ENCODE results near the gene TNK1.

TNK1 gene

DNA sequence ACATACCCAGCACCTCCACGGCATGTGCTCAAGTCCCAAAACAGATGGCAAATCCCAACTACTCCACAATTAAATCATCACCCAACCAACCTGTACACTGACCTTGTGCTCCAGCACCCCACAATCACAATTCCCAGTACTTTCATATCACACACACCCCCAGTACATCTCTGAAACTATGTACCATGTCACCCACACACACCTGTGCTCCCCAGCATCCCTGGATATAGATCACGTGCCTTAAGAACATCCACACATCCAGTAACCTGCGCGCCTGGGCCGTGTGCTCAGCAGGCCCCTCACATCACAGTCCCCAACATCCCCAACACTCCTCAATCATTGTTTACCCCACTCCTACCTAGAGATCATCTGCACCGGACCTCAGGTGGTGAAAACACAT lies 28.8 kb downstream of the TNK1 start (continued):
- no peak for TF ChIP-seq ZNF571 (tag by site-specific recombination; IDR thresholded peaks at IDR 0.05)

DNA sequence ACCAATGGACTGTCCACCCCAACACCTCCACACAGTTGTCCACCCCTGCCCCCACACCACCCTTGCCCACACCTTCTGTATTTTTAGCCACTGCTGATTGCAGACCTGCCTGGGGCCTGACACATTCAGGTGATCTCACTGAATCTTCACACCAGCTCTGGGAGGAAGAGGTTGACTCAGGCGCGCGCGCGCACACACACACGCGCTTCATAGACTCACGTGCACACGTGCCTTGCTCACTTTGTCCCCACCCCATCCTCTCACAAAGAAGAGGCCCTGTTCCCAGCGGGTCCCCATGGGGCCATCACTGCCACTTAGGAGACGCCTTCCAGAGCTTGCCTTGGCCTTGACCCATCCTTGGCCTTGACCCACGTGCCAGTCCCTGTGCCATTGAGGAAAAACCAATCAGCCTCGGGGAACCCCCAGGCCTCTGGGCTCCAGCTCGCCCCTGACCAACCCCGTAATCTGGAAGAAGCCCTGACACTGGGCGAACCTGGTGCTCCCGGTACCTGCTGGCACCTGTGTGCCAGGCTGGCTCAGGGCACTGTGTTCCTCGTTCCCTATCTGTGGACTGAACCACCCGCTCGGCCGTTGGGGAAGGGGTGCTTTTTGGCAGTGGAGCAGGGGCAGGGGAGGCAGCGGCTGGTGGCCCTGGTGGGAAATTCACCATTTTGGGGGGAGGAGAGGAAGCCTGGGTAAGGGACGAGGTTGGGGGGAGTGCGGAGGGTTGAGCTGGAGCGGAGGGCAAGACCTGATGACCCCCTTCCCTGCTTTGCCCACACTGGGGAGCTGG lies 29.9 kb downstream of the TNK1 start:
- Histone ChIP-seq H3K27ac (ENCODE audit: extremely low read depth, low read depth, low read length) (no peak overlapping the region), H3K4me3 (ENCODE audit: low read depth, low read length) (no peak overlapping the region), H3K36me3 (ENCODE audit: control insufficient read depth in 2 of 2, insufficient read depth in 1 of 2, low read length in 2 of 2) (peaks cover 3 to 47% of the 10 kb centered on the region in 2 experiments), H3K9me3 (ENCODE audit: control insufficient read depth, insufficient read depth, low read depth, low read length) (no peaks in the 10 kb centered on the region), H3K4me1 (ENCODE audit: control insufficient read depth, insufficient read depth, low read length) (no peaks in the 10 kb centered on the region)
- ChIA-PET POLR2A (interaction anchor here (1.0 kb wide), 1 partner anchor 13 kb away, joined by 6 read pairs; no protein-coding TSS in a partner anchor), CTCF (interaction anchor here (0.6 to 1.2 kb wide), 3 partner anchors 13 to 55 kb away, joined by 3 to 4 read pairs (median 4); no protein-coding TSS in a partner anchor)
- TF ChIP-seq ZFHX2 (tag by site-specific recombination; conservative IDR thresholded peaks at IDR 0.05), result 0 out of 2 replicates have a peak, but pooled peaks have one; percentile 25
- TF ChIP-seq, protein P1, sequence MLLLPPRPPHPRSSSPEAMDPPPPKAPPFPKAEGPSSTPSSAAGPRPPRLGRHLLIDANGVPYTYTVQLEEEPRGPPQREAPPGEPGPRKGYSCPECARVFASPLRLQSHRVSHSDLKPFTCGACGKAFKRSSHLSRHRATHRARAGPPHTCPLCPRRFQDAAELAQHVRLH (tag by site-specific recombination; IDR thresholded peaks at IDR 0.05), result no peak
- TF ChIP-seq, protein P2, sequence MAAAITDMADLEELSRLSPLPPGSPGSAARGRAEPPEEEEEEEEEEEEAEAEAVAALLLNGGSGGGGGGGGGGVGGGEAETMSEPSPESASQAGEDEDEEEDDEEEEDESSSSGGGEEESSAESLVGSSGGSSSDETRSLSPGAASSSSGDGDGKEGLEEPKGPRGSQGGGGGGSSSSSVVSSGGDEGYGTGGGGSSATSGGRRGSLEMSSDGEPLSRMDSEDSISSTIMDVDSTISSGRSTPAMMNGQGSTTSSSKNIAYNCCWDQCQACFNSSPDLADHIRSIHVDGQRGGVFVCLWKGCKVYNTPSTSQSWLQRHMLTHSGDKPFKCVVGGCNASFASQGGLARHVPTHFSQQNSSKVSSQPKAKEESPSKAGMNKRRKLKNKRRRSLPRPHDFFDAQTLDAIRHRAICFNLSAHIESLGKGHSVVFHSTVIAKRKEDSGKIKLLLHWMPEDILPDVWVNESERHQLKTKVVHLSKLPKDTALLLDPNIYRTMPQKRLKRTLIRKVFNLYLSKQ (tag by site-specific recombination; IDR thresholded peaks at IDR 0.05; ENCODE audit: borderline replicate concordance), result no peak
- no peak for TF ChIP-seq ZNF621 (tag by site-specific recombination; IDR thresholded peaks at IDR 0.05)
- TF ChIP-seq ZNF366 (tag by site-specific recombination; conservative IDR thresholded peaks at IDR 0.05), result no peak
- TF ChIP-seq, protein P3, sequence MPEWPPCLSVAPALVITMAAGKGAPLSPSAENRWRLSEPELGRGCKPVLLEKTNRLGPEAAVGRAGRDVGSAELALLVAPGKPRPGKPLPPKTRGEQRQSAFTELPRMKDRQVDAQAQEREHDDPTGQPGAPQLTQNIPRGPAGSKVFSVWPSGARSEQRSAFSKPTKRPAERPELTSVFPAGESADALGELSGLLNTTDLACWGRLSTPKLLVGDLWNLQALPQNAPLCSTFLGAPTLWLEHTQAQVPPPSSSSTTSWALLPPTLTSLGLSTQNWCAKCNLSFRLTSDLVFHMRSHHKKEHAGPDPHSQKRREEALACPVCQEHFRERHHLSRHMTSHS (tag by site-specific recombination; IDR thresholded peaks at IDR 0.05), result no peak
- TF ChIP-seq ZNF121 (tag by site-specific recombination; IDR thresholded peaks at IDR 0.05), result no peak
- TF ChIP-seq ZBTB20 (tag by site-specific recombination; IDR thresholded peaks at IDR 0.05), result no peak
- TF ChIP-seq, protein P4, sequence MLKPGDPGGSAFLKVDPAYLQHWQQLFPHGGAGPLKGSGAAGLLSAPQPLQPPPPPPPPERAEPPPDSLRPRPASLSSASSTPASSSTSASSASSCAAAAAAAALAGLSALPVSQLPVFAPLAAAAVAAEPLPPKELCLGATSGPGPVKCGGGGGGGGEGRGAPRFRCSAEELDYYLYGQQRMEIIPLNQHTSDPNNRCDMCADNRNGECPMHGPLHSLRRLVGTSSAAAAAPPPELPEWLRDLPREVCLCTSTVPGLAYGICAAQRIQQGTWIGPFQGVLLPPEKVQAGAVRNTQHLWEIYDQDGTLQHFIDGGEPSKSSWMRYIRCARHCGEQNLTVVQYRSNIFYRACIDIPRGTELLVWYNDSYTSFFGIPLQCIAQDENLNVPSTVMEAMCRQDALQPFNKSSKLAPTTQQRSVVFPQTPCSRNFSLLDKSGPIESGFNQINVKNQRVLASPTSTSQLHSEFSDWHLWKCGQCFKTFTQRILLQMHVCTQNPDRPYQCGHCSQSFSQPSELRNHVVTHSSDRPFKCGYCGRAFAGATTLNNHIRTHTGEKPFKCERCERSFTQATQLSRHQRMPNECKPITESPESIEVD (tag by site-specific recombination; IDR thresholded peaks at IDR 0.05), result no peak
- TF ChIP-seq, protein P5, sequence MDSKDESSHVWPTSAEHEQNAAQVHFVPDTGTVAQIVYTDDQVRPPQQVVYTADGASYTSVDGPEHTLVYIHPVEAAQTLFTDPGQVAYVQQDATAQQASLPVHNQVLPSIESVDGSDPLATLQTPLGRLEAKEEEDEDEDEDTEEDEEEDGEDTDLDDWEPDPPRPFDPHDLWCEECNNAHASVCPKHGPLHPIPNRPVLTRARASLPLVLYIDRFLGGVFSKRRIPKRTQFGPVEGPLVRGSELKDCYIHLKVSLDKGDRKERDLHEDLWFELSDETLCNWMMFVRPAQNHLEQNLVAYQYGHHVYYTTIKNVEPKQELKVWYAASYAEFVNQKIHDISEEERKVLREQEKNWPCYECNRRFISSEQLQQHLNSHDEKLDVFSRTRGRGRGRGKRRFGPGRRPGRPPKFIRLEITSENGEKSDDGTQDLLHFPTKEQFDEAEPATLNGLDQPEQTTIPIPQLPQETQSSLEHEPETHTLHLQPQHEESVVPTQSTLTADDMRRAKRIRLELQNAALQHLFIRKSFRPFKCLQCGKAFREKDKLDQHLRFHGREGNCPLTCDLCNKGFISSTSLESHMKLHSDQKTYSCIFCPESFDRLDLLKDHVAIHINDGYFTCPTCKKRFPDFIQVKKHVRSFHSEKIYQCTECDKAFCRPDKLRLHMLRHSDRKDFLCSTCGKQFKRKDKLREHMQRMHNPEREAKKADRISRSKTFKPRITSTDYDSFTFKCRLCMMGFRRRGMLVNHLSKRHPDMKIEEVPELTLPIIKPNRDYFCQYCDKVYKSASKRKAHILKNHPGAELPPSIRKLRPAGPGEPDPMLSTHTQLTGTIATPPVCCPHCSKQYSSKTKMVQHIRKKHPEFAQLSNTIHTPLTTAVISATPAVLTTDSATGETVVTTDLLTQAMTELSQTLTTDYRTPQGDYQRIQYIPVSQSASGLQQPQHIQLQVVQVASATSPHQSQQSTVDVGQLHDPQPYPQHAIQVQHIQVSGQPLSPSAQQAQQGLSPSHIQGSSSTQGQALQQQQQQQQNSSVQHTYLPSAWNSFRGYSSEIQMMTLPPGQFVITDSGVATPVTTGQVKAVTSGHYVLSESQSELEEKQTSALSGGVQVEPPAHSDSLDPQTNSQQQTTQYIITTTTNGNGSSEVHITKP (tag by site-specific recombination; IDR thresholded peaks at IDR 0.05), result peak; percentile 91
- TF ChIP-seq, protein P6, sequence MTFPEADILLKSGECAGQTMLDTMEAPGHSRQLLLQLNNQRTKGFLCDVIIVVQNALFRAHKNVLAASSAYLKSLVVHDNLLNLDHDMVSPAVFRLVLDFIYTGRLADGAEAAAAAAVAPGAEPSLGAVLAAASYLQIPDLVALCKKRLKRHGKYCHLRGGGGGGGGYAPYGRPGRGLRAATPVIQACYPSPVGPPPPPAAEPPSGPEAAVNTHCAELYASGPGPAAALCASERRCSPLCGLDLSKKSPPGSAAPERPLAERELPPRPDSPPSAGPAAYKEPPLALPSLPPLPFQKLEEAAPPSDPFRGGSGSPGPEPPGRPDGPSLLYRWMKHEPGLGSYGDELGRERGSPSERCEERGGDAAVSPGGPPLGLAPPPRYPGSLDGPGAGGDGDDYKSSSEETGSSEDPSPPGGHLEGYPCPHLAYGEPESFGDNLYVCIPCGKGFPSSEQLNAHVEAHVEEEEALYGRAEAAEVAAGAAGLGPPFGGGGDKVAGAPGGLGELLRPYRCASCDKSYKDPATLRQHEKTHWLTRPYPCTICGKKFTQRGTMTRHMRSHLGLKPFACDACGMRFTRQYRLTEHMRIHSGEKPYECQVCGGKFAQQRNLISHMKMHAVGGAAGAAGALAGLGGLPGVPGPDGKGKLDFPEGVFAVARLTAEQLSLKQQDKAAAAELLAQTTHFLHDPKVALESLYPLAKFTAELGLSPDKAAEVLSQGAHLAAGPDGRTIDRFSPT (tag by site-specific recombination; IDR thresholded peaks at IDR 0.05), result peak; percentile 63; the same call in 1 of the 2 replicates
- TF ChIP-seq, protein P7, sequence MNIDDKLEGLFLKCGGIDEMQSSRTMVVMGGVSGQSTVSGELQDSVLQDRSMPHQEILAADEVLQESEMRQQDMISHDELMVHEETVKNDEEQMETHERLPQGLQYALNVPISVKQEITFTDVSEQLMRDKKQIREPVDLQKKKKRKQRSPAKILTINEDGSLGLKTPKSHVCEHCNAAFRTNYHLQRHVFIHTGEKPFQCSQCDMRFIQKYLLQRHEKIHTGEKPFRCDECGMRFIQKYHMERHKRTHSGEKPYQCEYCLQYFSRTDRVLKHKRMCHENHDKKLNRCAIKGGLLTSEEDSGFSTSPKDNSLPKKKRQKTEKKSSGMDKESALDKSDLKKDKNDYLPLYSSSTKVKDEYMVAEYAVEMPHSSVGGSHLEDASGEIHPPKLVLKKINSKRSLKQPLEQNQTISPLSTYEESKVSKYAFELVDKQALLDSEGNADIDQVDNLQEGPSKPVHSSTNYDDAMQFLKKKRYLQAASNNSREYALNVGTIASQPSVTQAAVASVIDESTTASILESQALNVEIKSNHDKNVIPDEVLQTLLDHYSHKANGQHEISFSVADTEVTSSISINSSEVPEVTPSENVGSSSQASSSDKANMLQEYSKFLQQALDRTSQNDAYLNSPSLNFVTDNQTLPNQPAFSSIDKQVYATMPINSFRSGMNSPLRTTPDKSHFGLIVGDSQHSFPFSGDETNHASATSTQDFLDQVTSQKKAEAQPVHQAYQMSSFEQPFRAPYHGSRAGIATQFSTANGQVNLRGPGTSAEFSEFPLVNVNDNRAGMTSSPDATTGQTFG (tag by site-specific recombination; IDR thresholded peaks at IDR 0.05; ENCODE audit: borderline replicate concordance), result no peak
- no peak for TF ChIP-seq ZNF623 (tag by site-specific recombination; IDR thresholded peaks at IDR 0.05)
- no peak for TF ChIP-seq KLF1 (tag by site-specific recombination; IDR thresholded peaks at IDR 0.05)
- TF ChIP-seq ZNF843 (tag by site-specific recombination; IDR thresholded peaks at IDR 0.05), result no peak
- TF ChIP-seq, protein P8, sequence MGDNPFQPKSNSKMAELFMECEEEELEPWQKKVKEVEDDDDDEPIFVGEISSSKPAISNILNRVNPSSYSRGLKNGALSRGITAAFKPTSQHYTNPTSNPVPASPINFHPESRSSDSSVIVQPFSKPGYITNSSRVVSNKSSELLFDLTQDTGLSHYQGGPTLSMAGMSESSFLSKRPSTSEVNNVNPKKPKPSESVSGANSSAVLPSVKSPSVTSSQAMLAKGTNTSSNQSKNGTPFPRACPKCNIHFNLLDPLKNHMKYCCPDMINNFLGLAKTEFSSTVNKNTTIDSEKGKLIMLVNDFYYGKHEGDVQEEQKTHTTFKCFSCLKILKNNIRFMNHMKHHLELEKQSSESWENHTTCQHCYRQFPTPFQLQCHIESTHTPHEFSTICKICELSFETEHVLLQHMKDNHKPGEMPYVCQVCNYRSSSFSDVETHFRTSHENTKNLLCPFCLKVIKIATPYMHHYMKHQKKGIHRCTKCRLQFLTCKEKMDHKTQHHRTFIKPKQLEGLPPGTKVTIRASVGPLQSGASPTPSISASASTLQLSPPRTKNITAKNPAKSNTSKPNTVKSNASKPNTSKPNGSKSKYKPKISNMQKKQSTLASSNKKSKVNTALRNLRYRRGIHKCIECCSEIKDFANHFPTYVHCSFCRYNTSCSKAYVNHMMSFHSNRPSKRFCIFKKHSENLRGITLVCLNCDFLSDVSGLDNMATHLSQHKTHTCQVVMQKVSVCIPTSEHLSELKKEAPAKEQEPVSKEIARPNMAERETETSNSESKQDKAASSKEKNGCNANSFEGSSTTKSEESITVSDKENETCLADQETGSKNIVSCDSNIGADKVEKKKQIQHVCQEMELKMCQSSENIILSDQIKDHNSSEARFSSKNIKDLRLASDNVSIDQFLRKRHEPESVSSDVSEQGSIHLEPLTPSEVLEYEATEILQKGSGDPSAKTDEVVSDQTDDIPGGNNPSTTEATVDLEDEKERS (tag by site-specific recombination; IDR thresholded peaks at IDR 0.05), result no peak
- TF ChIP-seq ZNF560 (tag by site-specific recombination; IDR thresholded peaks at IDR 0.05; ENCODE audit: borderline replicate concordance), result no peak

Measured in HEK293 (cell line).